HCT116 (cell line): ENCODE measurements around the gene SSR1. TPM values are rescaled to one million over a fixed set of nuclear protein-coding genes. Genes with fewer than 3 reads are reported as not detected.

ENCODE experiments used
- ATAC-seq: fragments of 200-7000 bp; cut with Tn5 transposase; 2 replicates; pipeline ENCODE4 v1.9.1; 2020; ENCODE audit warnings: mild to moderate bottlenecking, moderate library complexity
- BruUV-seq: library from RNA; stranded (reverse); fragments of 400-500 nt; replicated peaks from 2 replicates; lab custom pipeline; 2021; lab: Mats Ljungman, UMichigan
- CTCF ChIA-PET: fragments of 300-600 bp; sonication (Branson Sonifier 250); formaldehyde crosslinking; loops from one replicate; lab custom pipeline; 2021; ENCODE audit warnings: antibody characterized with exemption; lab: Charles Lee
- POLR2A ChIA-PET: fragments of 300-600, 350-600 bp; sonication (Branson Sonifier 250); formaldehyde crosslinking; loops from one replicate; lab custom pipeline; 2021; ENCODE audit warnings: antibody characterized with exemption; lab: Charles Lee
- RAD21 ChIA-PET, 2 experiments: fragments of 300-600 bp; sonication (Branson Sonifier 250); formaldehyde crosslinking; loops; one replicate each; lab custom pipeline; 2023; ENCODE audit warnings: low total read pairs in 2 of 2; ENCODE audit not compliant: uncharacterized antibody in 2 of 2, unreplicated experiment in 2 of 2, low non-redundant PET in 1 of 2; lab: Charles Lee
- DNase-seq: peaks from one replicate; pipeline ENCODE4 v3.0.0-alpha.2; 2010; ENCODE audit warnings: low read depth, low spot score
- H2AFZ ChIP-seq: fragments of 200-600 bp; shearing (Covaris generic), sonication (generic); 2 replicates; pipeline ENCODE4 v1.6.1; 2017; ENCODE audit warnings: low read depth, mixed run types, mixed read lengths, antibody characterized with exemption, low read length; ENCODE audit not compliant: poor library complexity, severe bottlenecking
- H3K27ac ChIP-seq: 2 replicates; pipeline ENCODE4 v1.5.1; 2012; ENCODE audit warnings: low read depth, low read length
- H3K27me3 ChIP-seq: fragments of 200-600 bp; sonication (generic); 2 replicates; pipeline ENCODE4 v1.6.1; 2016; ENCODE audit warnings: mixed run types, low read length, mixed read lengths; ENCODE audit not compliant: insufficient read depth
- H3K36me3 ChIP-seq, 2 experiments: fragments of 200-500 bp in 1 of 2; fragments of 200-600 bp in 1 of 2; sonication (Bioruptor generic) in 1 of 2; sonication (generic) in 1 of 2; 2 replicates each; pipeline versions ENCODE4 v1.5.1 to v1.6.1; 2014 to 2016; ENCODE audit warnings: low read length in 2 of 2, inconsistent platforms in 1 of 2, mixed read lengths in 1 of 2, mixed run types in 1 of 2; ENCODE audit not compliant: insufficient read depth in 2 of 2, control insufficient read depth in 1 of 2
- H3K4me1 ChIP-seq, 2 experiments: fragments of 200-600 bp in 1 of 2; sonication (generic) in 1 of 2; 2 replicates each; pipeline versions ENCODE4 v1.5.1 to v1.6.1; 2012 to 2017; ENCODE audit warnings: low read length in 2 of 2, inconsistent platforms in 1 of 2, mild to moderate bottlenecking in 1 of 2, mixed read lengths in 1 of 2, mixed run types in 1 of 2, moderate library complexity in 1 of 2; ENCODE audit not compliant: insufficient read depth in 2 of 2, control insufficient read depth in 1 of 2
- H3K4me2 ChIP-seq: fragments of 200-600 bp; sonication (generic); 2 replicates; pipeline ENCODE4 v1.6.1; 2017; ENCODE audit warnings: mixed run types, low read length, mixed read lengths
- H3K4me3 ChIP-seq, 2 experiments: fragments of 200-600 bp in 1 of 2; sonication (generic) in 1 of 2; replicated peaks in 1 of 2; 2 replicates each; pipeline ENCODE4 v1.5.1; 2011 to 2016; ENCODE audit warnings: low read length in 2 of 2, control low read depth in 1 of 2, low read depth in 1 of 2, mild to moderate bottlenecking in 1 of 2, mixed read lengths in 1 of 2, mixed run types in 1 of 2
- H3K79me2 ChIP-seq: fragments of 200-600 bp; sonication (generic); 2 replicates; pipeline ENCODE4 v1.6.1; 2017; ENCODE audit warnings: mild to moderate bottlenecking, mixed run types, low read length, moderate library complexity, mixed read lengths; ENCODE audit not compliant: insufficient read depth
- H3K9ac ChIP-seq: fragments of 200-600 bp; sonication (generic); 2 replicates; pipeline ENCODE4 v1.6.1; 2016; ENCODE audit warnings: low read length, mixed read lengths
- H3K9me2 ChIP-seq: fragments of 200-600 bp; sonication (generic), shearing (Covaris generic); 2 replicates; pipeline ENCODE4 v1.6.1; 2017; ENCODE audit warnings: mixed run types, mild to moderate bottlenecking, moderate library complexity; ENCODE audit not compliant: insufficient read depth
- H3K9me3 ChIP-seq, 2 experiments: fragments of 200-500 bp in 1 of 2; fragments of 200-600 bp in 1 of 2; sonication (Bioruptor generic) in 1 of 2; sonication (generic) in 1 of 2; 2 replicates each; pipeline ENCODE4 v1.6.1; 2014 to 2017; ENCODE audit warnings: low read length in 2 of 2, mixed read lengths in 2 of 2, inconsistent platforms in 1 of 2, low read depth in 1 of 2, mild to moderate bottlenecking in 1 of 2, mixed run types in 1 of 2, moderate library complexity in 1 of 2; ENCODE audit not compliant: control insufficient read depth in 1 of 2, insufficient read depth in 1 of 2
- H4K20me1 ChIP-seq: fragments of 200-600 bp; sonication (generic), shearing (Covaris generic); 2 replicates; pipeline ENCODE4 v1.6.1; 2017; ENCODE audit warnings: mixed run types, mild to moderate bottlenecking, moderate library complexity; ENCODE audit not compliant: insufficient read depth
- CEBPB ChIP-seq: IDR thresholded peaks from 2 replicates; pipeline ENCODE4 v1.6.1; 2012; ENCODE audit warnings: low read depth
- EGR1 ChIP-seq: IDR thresholded peaks from 2 replicates; pipeline ENCODE4 v1.6.1; 2012; ENCODE audit warnings: low read depth
- EZH2 ChIP-seq: fragments of 200-600 bp; sonication (generic); IDR thresholded peaks from 2 replicates; pipeline ENCODE4 v1.6.1; 2017; ENCODE audit warnings: antibody characterized with exemption, mixed run types
- EZH2phosphoT487 ChIP-seq: fragments of 200-600 bp; IDR thresholded peaks from 2 replicates; pipeline ENCODE4 v1.6.1; 2018; ENCODE audit warnings: antibody characterized with exemption, borderline replicate concordance
- JUND ChIP-seq: IDR thresholded peaks from 2 replicates; pipeline ENCODE4 v1.6.1; 2012
- POLR2A ChIP-seq: IDR thresholded peaks from 2 replicates; pipeline ENCODE4 v1.7.0; 2011; ENCODE audit warnings: borderline replicate concordance; ENCODE audit not compliant: insufficient read depth, insufficient read length; ENCODE audit errors: extremely low read depth
- POLR2AphosphoS5 ChIP-seq: IDR thresholded peaks from 2 replicates; pipeline ENCODE4 v1.6.1; 2011; ENCODE audit warnings: mild to moderate bottlenecking, low read depth, low read length, moderate library complexity
- RAD21 ChIP-seq: IDR thresholded peaks from 2 replicates; pipeline ENCODE4 v1.6.1; 2012; ENCODE audit warnings: low read depth, mild to moderate bottlenecking
- SIN3A ChIP-seq: IDR thresholded peaks from 2 replicates; pipeline ENCODE4 v1.6.1; 2012; ENCODE audit warnings: low read depth
- SRF ChIP-seq: IDR thresholded peaks from 2 replicates; pipeline ENCODE4 v1.6.1; 2012; ENCODE audit warnings: low read depth
- TCF7L2 ChIP-seq: IDR thresholded peaks from 2 replicates; pipeline ENCODE4 v1.7.0; 2011; ENCODE audit warnings: borderline replicate concordance, inconsistent platforms; ENCODE audit not compliant: insufficient read depth, insufficient read length; ENCODE audit errors: extremely low read depth
- ZFX ChIP-seq: fragments of 450-650 bp; IDR thresholded peaks from 2 replicates; pipeline ENCODE4 v1.6.1; 2017
- ZNF274 ChIP-seq: fragments of 200-500 bp; sonication (Bioruptor generic); IDR thresholded peaks from 2 replicates; pipeline ENCODE4 v1.6.1; 2014; ENCODE audit warnings: mild to moderate bottlenecking, low read depth, low read length, inconsistent platforms
- intact Hi-C: fragments of 100-400 bp; cut with micrococcal nuclease; formaldehyde crosslinking; loops from 2 replicates; pipeline ENCODE4 v1.10.0; 2022
- total RNA-seq: library from RNA; stranded (reverse); gene quantifications from one replicate; pipeline ENCODE4 v1.2.1, GENCODE V29; 2021; ENCODE audit not compliant: unreplicated experiment
- TF ChIP-seq, protein P1 (sequence below): IDR thresholded peaks from 2 replicates; pipeline ENCODE4 v1.6.1; 2012
- TF ChIP-seq, protein P2 (sequence below): IDR thresholded peaks from 2 replicates; pipeline ENCODE4 v1.6.1; 2011; ENCODE audit warnings: mild to moderate bottlenecking, low read length, moderate library complexity; ENCODE audit not compliant: insufficient replicate concordance; ENCODE audit errors: extremely low read depth
- TF ChIP-seq, protein P3 (sequence below): IDR thresholded peaks from 2 replicates; pipeline ENCODE4 v1.6.1; 2012; ENCODE audit warnings: low read depth
- TF ChIP-seq, protein P4 (sequence below), 3 experiments: fragments of 200-600 bp in 1 of 3; sonication (generic) in 1 of 3; IDR thresholded peaks in 2 of 3; conservative IDR thresholded peaks in 1 of 3; 2 replicates each; pipeline ENCODE4 v1.5.1; 2012 to 2017; ENCODE audit warnings: low read depth in 2 of 3, low read length in 2 of 3, antibody characterized with exemption in 1 of 3, borderline replicate concordance in 1 of 3, control low read depth in 1 of 3, mild to moderate bottlenecking in 1 of 3, mixed read lengths in 1 of 3, mixed run types in 1 of 3, moderate library complexity in 1 of 3; ENCODE audit not compliant: insufficient read depth in 1 of 3

The SSR1 gene
- total RNA-seq, 1 experiment from 2014 or later = 127 TPM

DNA sequence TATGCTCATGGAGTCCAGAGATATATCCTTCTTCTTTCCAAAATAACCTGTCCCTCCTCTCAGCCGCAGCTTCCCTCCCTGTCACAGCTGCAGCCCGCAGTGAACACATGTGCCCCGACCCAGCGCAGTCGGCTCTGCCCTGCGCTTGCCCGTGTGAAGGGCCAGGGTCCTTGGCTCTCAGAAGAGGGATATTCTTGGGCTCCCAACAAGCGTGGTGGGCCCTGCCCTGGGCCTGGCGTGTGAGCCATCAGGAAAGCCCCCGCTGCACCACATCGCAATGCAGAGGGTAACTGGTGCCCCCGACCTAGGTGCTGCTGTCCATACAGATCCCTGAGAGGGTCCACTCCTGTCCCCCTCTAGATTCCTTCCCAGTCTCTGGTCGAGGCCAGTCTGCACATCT is 65.2 kb downstream of the SSR1 start:
- ChIA-PET RAD21 (no interaction called here), POLR2A (no interaction called here), CTCF (no interaction called here)
- Histone ChIP-seq H3K9ac (no peak overlapping the region), H2AFZ (no peak overlapping the region), H3K9me3 (no peaks in the 10 kb centered on the region), H3K4me3 (no peak overlapping the region), H3K4me1 (peaks cover 6% of the 10 kb centered on the region in 2 experiments; a peak in 3 of 4 replicates), H3K9me2 (no peaks in the 10 kb centered on the region), H3K79me2 (peaks cover 7% of the 10 kb centered on the region; the same call in 1 of the 2 replicates), H3K27me3 (no peaks in the 10 kb centered on the region), H3K4me2 (no peak overlapping the region), H3K27ac (no peak overlapping the region), H4K20me1 (no peaks in the 10 kb centered on the region), H3K36me3 (peaks cover 0 to 15% of the 10 kb centered on the region in 2 experiments; a peak in 3 of 4 replicates)
- TF ChIP-seq, protein P1, sequence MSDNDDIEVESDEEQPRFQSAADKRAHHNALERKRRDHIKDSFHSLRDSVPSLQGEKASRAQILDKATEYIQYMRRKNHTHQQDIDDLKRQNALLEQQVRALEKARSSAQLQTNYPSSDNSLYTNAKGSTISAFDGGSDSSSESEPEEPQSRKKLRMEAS = no peak
- TF ChIP-seq EZH2 (no peak), RAD21 (no peak), TCF7L2 (no peak), EGR1 (no peak), POLR2A (no peak), ZFX (no peak), ZNF274 (no peak), JUND (no peak), SIN3A (no peak), POLR2AphosphoS5 (no peak), SRF (no peak), EZH2phosphoT487 (no peak), CEBPB (no peak)
- TF ChIP-seq, protein P2, sequence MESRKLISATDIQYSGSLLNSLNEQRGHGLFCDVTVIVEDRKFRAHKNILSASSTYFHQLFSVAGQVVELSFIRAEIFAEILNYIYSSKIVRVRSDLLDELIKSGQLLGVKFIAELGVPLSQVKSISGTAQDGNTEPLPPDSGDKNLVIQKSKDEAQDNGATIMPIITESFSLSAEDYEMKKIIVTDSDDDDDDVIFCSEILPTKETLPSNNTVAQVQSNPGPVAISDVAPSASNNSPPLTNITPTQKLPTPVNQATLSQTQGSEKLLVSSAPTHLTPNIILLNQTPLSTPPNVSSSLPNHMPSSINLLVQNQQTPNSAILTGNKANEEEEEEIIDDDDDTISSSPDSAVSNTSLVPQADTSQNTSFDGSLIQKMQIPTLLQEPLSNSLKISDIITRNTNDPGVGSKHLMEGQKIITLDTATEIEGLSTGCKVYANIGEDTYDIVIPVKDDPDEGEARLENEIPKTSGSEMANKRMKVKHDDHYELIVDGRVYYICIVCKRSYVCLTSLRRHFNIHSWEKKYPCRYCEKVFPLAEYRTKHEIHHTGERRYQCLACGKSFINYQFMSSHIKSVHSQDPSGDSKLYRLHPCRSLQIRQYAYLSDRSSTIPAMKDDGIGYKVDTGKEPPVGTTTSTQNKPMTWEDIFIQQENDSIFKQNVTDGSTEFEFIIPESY = no peak
- TF ChIP-seq, protein P3, sequence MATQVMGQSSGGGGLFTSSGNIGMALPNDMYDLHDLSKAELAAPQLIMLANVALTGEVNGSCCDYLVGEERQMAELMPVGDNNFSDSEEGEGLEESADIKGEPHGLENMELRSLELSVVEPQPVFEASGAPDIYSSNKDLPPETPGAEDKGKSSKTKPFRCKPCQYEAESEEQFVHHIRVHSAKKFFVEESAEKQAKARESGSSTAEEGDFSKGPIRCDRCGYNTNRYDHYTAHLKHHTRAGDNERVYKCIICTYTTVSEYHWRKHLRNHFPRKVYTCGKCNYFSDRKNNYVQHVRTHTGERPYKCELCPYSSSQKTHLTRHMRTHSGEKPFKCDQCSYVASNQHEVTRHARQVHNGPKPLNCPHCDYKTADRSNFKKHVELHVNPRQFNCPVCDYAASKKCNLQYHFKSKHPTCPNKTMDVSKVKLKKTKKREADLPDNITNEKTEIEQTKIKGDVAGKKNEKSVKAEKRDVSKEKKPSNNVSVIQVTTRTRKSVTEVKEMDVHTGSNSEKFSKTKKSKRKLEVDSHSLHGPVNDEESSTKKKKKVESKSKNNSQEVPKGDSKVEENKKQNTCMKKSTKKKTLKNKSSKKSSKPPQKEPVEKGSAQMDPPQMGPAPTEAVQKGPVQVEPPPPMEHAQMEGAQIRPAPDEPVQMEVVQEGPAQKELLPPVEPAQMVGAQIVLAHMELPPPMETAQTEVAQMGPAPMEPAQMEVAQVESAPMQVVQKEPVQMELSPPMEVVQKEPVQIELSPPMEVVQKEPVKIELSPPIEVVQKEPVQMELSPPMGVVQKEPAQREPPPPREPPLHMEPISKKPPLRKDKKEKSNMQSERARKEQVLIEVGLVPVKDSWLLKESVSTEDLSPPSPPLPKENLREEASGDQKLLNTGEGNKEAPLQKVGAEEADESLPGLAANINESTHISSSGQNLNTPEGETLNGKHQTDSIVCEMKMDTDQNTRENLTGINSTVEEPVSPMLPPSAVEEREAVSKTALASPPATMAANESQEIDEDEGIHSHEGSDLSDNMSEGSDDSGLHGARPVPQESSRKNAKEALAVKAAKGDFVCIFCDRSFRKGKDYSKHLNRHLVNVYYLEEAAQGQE = no peak
- TF ChIP-seq, protein P4, sequence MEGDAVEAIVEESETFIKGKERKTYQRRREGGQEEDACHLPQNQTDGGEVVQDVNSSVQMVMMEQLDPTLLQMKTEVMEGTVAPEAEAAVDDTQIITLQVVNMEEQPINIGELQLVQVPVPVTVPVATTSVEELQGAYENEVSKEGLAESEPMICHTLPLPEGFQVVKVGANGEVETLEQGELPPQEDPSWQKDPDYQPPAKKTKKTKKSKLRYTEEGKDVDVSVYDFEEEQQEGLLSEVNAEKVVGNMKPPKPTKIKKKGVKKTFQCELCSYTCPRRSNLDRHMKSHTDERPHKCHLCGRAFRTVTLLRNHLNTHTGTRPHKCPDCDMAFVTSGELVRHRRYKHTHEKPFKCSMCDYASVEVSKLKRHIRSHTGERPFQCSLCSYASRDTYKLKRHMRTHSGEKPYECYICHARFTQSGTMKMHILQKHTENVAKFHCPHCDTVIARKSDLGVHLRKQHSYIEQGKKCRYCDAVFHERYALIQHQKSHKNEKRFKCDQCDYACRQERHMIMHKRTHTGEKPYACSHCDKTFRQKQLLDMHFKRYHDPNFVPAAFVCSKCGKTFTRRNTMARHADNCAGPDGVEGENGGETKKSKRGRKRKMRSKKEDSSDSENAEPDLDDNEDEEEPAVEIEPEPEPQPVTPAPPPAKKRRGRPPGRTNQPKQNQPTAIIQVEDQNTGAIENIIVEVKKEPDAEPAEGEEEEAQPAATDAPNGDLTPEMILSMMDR (IDR thresholded peaks at IDR 0.05 in 2 of 3, conservative IDR thresholded peaks at IDR 0.05 in 1 of 3; ENCODE audit: borderline replicate concordance in 1 of 3, insufficient read depth in 1 of 3, low read depth in 2 of 3, low read length in 2 of 3) = no peak
- BruUV-seq = no TSS peak
- intact Hi-C loops = no loop called here
- no peak for ATAC-seq
- DNase-seq = no peak
